ENCODE results near the gene MRPL9.

DNA sequence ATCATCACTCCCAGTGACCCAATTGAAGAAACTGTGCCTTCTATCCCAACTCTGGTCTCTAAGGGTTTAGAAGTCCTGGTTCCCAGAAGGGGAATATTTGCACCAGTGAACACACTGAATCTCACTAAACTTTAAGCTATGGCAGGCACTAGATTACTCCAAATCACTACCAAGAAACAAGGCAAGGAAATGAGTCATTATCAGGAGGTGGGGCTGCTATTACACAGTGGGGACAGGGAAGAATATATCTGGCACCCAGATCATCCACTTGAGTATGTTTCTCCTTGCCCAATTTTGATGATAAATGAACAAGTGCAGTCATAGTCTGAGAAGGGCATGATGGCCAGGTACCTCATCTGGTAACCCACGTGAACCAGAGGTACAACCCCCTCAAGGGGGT, 7.0 kb downstream of the MRPL9 start:
- TF ChIP-seq, protein P1, sequence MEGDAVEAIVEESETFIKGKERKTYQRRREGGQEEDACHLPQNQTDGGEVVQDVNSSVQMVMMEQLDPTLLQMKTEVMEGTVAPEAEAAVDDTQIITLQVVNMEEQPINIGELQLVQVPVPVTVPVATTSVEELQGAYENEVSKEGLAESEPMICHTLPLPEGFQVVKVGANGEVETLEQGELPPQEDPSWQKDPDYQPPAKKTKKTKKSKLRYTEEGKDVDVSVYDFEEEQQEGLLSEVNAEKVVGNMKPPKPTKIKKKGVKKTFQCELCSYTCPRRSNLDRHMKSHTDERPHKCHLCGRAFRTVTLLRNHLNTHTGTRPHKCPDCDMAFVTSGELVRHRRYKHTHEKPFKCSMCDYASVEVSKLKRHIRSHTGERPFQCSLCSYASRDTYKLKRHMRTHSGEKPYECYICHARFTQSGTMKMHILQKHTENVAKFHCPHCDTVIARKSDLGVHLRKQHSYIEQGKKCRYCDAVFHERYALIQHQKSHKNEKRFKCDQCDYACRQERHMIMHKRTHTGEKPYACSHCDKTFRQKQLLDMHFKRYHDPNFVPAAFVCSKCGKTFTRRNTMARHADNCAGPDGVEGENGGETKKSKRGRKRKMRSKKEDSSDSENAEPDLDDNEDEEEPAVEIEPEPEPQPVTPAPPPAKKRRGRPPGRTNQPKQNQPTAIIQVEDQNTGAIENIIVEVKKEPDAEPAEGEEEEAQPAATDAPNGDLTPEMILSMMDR (IDR thresholded peaks at IDR 0.05 in 4 of 5, conservative IDR thresholded peaks at IDR 0.05 in 1 of 5) = no peak
- TF ChIP-seq POLR2A (IDR thresholded peaks at IDR 0.05) = no peak

Measured in gastrocnemius medialis (tissue), 4 donors.